ENCODE results near the gene CFAP92. TPM values are rescaled to one million over a fixed set of nuclear protein-coding genes. Genes with fewer than 3 reads are reported as not detected.

The CFAP92 gene
- total RNA-seq, 2 experiments from 2014 or later = 0.19 to 0.45 TPM

DNA sequence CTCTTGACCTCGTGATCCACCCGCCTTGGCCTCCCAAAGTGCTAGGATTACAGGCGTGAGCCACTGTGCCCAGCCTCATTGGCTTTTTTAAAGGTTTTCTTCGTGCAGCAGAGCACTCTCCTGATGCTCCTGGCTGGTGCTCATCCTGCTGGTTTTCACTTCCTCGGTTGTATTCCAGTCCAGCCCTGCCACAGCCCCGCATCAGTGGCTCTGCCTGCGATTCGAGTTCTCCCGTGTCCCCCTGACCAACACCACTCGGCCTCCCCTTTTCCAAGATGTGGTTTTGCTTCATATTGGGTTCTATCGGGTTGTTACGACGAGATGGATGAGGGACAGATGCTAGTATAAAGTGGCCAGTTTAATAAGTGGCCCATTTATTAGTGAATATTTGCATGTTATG is 35.0 kb upstream of the CFAP92 start:
- Mint-ChIP-seq H3K4me1 (ENCODE audit: low read depth) (peaks cover 18% of the 10 kb centered on the region), H3K27me3 (no peaks in the 10 kb centered on the region), H3K9me3 (no peaks in the 10 kb centered on the region), H3K27ac (no peak overlapping the region), H3K36me3 (ENCODE audit: low read depth) (no peaks in the 10 kb centered on the region), H3K4me3 (no peak overlapping the region)
- ATAC-seq (ENCODE audit: poor library complexity) = no peak
- Histone ChIP-seq H3K4me1 (ENCODE audit: insufficient read depth, low read length) (peaks cover 19% of the 10 kb centered on the region), H3K36me3 (ENCODE audit: insufficient read depth, low read length) (no peaks in the 10 kb centered on the region), H3K27ac (ENCODE audit: low read depth in 1 of 2, low read length in 2 of 2) (no peak overlapping the region), H3K9me3 (ENCODE audit: control insufficient read depth in 1 of 2, insufficient read depth in 1 of 2, low read length in 2 of 2) (no peaks in the 10 kb centered on the region), H3K4me3 (ENCODE audit: low read length) (no peak overlapping the region), H3K27me3 (ENCODE audit: control insufficient read depth in 1 of 2, insufficient read depth in 2 of 2, low read length in 2 of 2) (no peaks in the 10 kb centered on the region)
- POLR2A ChIA-PET = interaction anchor here (1.2 to 4.0 kb wide), 2 partner anchors 13 to 35 kb away, joined by 4 to 90 read pairs; partner anchors contain the start of gene CFAP92
- intact Hi-C loops (cut with DNase I, micrococcal nuclease) = loop anchor here in 1 of 2 experiments (2.0 kb wide), 1 partner anchor 14 kb away; no protein-coding TSS in a partner anchor
- DNase-seq = no peak
- TF ChIP-seq, protein P1, sequence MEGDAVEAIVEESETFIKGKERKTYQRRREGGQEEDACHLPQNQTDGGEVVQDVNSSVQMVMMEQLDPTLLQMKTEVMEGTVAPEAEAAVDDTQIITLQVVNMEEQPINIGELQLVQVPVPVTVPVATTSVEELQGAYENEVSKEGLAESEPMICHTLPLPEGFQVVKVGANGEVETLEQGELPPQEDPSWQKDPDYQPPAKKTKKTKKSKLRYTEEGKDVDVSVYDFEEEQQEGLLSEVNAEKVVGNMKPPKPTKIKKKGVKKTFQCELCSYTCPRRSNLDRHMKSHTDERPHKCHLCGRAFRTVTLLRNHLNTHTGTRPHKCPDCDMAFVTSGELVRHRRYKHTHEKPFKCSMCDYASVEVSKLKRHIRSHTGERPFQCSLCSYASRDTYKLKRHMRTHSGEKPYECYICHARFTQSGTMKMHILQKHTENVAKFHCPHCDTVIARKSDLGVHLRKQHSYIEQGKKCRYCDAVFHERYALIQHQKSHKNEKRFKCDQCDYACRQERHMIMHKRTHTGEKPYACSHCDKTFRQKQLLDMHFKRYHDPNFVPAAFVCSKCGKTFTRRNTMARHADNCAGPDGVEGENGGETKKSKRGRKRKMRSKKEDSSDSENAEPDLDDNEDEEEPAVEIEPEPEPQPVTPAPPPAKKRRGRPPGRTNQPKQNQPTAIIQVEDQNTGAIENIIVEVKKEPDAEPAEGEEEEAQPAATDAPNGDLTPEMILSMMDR (IDR thresholded peaks at IDR 0.05) = no peak
- CTCF ChIA-PET = interaction anchor here (5.2 kb wide), 1 partner anchor 15 kb away, joined by 56 read pairs; no protein-coding TSS in a partner anchor

DNA sequence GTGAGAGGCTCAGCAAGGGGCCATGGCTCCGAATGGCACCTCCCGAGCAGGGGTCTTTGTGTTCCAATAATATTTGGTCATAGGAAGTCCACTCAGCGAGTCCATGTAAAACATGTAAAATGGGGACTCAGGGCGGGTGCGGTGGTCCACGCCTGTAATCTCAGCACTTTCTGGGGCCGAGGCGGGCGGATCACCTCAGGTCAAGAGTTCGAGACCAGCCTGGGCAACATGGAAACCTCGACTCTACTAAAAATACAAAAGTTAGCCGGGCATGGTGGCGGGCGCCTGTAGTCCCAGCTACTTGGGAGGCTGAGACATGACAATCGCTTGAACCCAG is 33.6 kb upstream of the CFAP92 start:
- TF ChIP-seq, protein P1 (IDR thresholded peaks at IDR 0.05) = no peak
- ChIA-PET POLR2A (interaction anchor here (0.6 to 4.0 kb wide), 17 partner anchors 9 to 288 kb away, joined by 3 to 90 read pairs (median 6); partner anchors contain the start of genes CFAP92, COPG1 and RAB43), CTCF (interaction anchor here (1.0 to 5.2 kb wide), 19 partner anchors 9 to 347 kb away, joined by 3 to 56 read pairs (median 4); partner anchors contain the start of genes CFAP92, ISY1 and RAB43)
- Mint-ChIP-seq H3K9me3 (no peaks in the 10 kb centered on the region), H3K27me3 (no peaks in the 10 kb centered on the region), H3K36me3 (ENCODE audit: low read depth) (no peaks in the 10 kb centered on the region), H3K4me3 (no peak overlapping the region), H3K4me1 (ENCODE audit: low read depth) (peaks cover 18% of the 10 kb centered on the region), H3K27ac (no peak overlapping the region)
- DNase-seq (no peak), ATAC-seq (ENCODE audit: poor library complexity) (no peak)
- H3K36me3 ChIP-seq (ENCODE audit: insufficient read depth, low read length) = no peaks in the 10 kb centered on the region
- H3K4me3 ChIP-seq (ENCODE audit: low read length) = peak overlapping the region; percentile 54
- peak overlapping the region in 1 of 2 donors; percentile 61 for H3K27ac ChIP-seq (ENCODE audit: low read depth in 1 of 2, low read length in 2 of 2)
- intact Hi-C loops (cut with DNase I, micrococcal nuclease) = loop anchor here (1.0 to 2.0 kb wide), 2 partner anchors 11 to 33 kb away; partner anchors contain the start of gene CFAP92 (in 1 of the 2)
- H3K4me1 ChIP-seq (ENCODE audit: insufficient read depth, low read length) = peaks cover 19% of the 10 kb centered on the region
- no peaks in the 10 kb centered on the region for H3K27me3 ChIP-seq (ENCODE audit: control insufficient read depth in 1 of 2, insufficient read depth in 2 of 2, low read length in 2 of 2)
- peaks cover 0 to 3% of the 10 kb centered on the region in 2 experiments for H3K9me3 ChIP-seq (ENCODE audit: control insufficient read depth in 1 of 2, insufficient read depth in 1 of 2, low read length in 2 of 2)

DNA sequence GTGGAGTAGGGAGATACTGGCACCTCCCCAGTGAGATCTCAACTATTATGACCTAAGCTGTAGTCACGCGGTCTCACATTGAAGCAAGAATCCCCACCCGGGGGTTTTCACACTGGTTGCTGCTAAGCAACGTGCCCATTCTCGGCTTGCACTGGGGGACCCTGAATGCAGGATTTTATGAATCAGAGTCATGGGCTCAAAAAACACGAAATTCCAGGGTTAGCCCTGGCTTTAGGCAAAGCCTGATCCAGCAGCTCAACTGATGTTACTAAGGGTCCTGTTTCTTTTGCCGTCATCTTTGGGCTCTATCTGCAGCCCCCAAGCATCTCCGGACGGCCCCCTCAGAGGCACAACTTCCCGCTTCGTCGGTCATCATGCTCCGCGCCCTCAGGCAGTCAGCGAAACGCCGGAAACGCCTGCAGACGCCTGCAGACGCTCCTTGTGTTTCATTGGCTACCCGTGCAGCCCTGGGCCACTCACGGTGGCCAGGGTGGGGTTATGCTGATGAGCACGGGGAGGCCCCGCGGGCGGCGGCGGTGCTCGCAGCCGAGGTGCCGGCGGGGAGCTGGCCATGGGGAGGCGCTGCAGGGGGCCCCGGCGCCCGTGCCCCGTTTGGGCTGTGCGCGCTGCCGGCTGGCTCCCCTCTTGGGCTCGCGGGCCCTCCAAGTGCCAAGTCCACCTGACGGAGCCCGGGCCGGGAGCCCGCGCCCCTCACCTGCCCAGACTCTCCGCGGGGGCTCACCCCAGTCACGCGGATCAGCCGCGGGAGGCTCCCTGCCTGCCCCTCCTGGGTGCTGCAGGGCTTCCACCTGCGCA is 33.1 kb upstream of the CFAP92 start:
- Histone ChIP-seq H3K27ac (ENCODE audit: low read depth in 1 of 2, low read length in 2 of 2) (peak overlapping the region; percentile 71 to 83), H3K36me3 (ENCODE audit: insufficient read depth, low read length) (no peaks in the 10 kb centered on the region), H3K4me3 (ENCODE audit: low read length) (peak overlapping the region; percentile 54), H3K9me3 (ENCODE audit: control insufficient read depth in 1 of 2, insufficient read depth in 1 of 2, low read length in 2 of 2) (peaks cover 0 to 3% of the 10 kb centered on the region in 2 experiments), H3K4me1 (ENCODE audit: insufficient read depth, low read length) (peaks cover 22% of the 10 kb centered on the region), H3K27me3 (ENCODE audit: control insufficient read depth in 1 of 2, insufficient read depth in 2 of 2, low read length in 2 of 2) (no peaks in the 10 kb centered on the region)
- Mint-ChIP-seq H3K4me1 (ENCODE audit: low read depth) (peaks cover 18% of the 10 kb centered on the region), H3K27ac (peak overlapping the region; percentile 95), H3K27me3 (no peaks in the 10 kb centered on the region), H3K36me3 (ENCODE audit: low read depth) (no peaks in the 10 kb centered on the region), H3K4me3 (peak overlapping the region; percentile 78), H3K9me3 (no peaks in the 10 kb centered on the region)
- ATAC-seq (ENCODE audit: poor library complexity) = peak; percentile 99
- intact Hi-C loops (cut with DNase I, micrococcal nuclease) = loop anchor here (1.0 to 2.0 kb wide), 2 partner anchors 11 to 32 kb away; partner anchors contain the start of gene CFAP92 (in 1 of the 2)
- CTCF ChIA-PET = interaction anchor here (0.6 to 5.2 kb wide), 26 partner anchors 10 to 346 kb away, joined by 3 to 56 read pairs (median 3); partner anchors contain the start of genes CFAP92, ISY1 and RAB43
- peak; percentile 85 to 97 (median 90) for DNase-seq
- POLR2A ChIA-PET = interaction anchor here (0.6 to 4.0 kb wide), 20 partner anchors 9 to 289 kb away, joined by 3 to 90 read pairs (median 6); partner anchors contain the start of genes CFAP92, COPG1 and RAB43
- TF ChIP-seq, protein P1 (IDR thresholded peaks at IDR 0.05) = peak; percentile 82
